HEK293T (cell line): ENCODE data around the gene TMEM60.

ENCODE experiments used
- CTCF ChIA-PET: fragments of 350-600 bp; formaldehyde crosslinking; extraction: SDS; loops from one replicate; lab custom pipeline; 2021; ENCODE audit warnings: antibody characterized with exemption, inconsistent platforms; lab: Yijun Ruan, JAX
- POLR2A ChIA-PET: fragments of 350-600 bp; formaldehyde crosslinking; extraction: SDS; loops from one replicate; lab custom pipeline; 2020; ENCODE audit warnings: antibody characterized with exemption, inconsistent platforms; lab: Yijun Ruan, JAX
- DNase-seq: peaks from one replicate; pipeline ENCODE4 v3.0.0; 2012; ENCODE audit warnings: mixed read lengths; ENCODE audit errors: extremely low spot score
- ARNT ChIP-seq: fragments of 450-650 bp; IDR thresholded peaks from 2 replicates; pipeline ENCODE4 v1.6.1; 2017; ENCODE audit warnings: mild to moderate bottlenecking
- BHLHE40 ChIP-seq: fragments of 450-650 bp; IDR thresholded peaks from 2 replicates; pipeline ENCODE4 v1.6.1; 2016; ENCODE audit warnings: mild to moderate bottlenecking, moderate library complexity, borderline replicate concordance
- CTBP1 ChIP-seq: fragments of 450-650 bp; IDR thresholded peaks from 2 replicates; pipeline ENCODE4 v1.6.1; 2016; ENCODE audit warnings: borderline replicate concordance
- ELF4 ChIP-seq: fragments of 450-650 bp; IDR thresholded peaks from 2 replicates; pipeline ENCODE4 v1.6.1; 2017; ENCODE audit warnings: antibody characterized with exemption
- FOXA1 ChIP-seq: fragments of 450-650 bp; IDR thresholded peaks from 2 replicates; pipeline ENCODE4 v1.6.1; 2016; ENCODE audit warnings: mild to moderate bottlenecking
- FOXK2 ChIP-seq: fragments of 450-650 bp; IDR thresholded peaks from 2 replicates; pipeline ENCODE4 v1.6.1; 2016; ENCODE audit warnings: mild to moderate bottlenecking
- FOXM1 ChIP-seq: fragments of 450-650 bp; IDR thresholded peaks from 2 replicates; pipeline ENCODE4 v1.6.1; 2017; ENCODE audit warnings: mild to moderate bottlenecking, borderline replicate concordance
- HDGF ChIP-seq: fragments of 450-650 bp; IDR thresholded peaks from 2 replicates; pipeline ENCODE4 v1.6.1; 2017; ENCODE audit warnings: antibody characterized with exemption, borderline replicate concordance
- L3MBTL2 ChIP-seq: fragments of 450-650 bp; conservative IDR thresholded peaks from 2 replicates; pipeline ENCODE4 v1.6.1; 2016; ENCODE audit warnings: mild to moderate bottlenecking
- LEF1 ChIP-seq: fragments of 450-650 bp; IDR thresholded peaks from 2 replicates; pipeline ENCODE4 v1.6.1; 2017; ENCODE audit warnings: mild to moderate bottlenecking, borderline replicate concordance
- NFRKB ChIP-seq: fragments of 450-650 bp; IDR thresholded peaks from 2 replicates; pipeline ENCODE4 v1.6.1; 2016; ENCODE audit warnings: mild to moderate bottlenecking, moderate library complexity
- PKNOX1 ChIP-seq: fragments of 450-650 bp; IDR thresholded peaks from 2 replicates; pipeline ENCODE4 v1.6.1; 2016
- SP1 ChIP-seq: fragments of 450-650 bp; IDR thresholded peaks from 2 replicates; pipeline ENCODE4 v1.6.1; 2017
- SUZ12 ChIP-seq: fragments of 450-650 bp; IDR thresholded peaks from 2 replicates; pipeline ENCODE4 v1.6.1; 2016; ENCODE audit warnings: mild to moderate bottlenecking
- TARDBP ChIP-seq: fragments of 450-650 bp; IDR thresholded peaks from 2 replicates; pipeline ENCODE4 v1.6.1; 2016
- ZNF384 ChIP-seq: fragments of 450-650 bp; IDR thresholded peaks from 2 replicates; pipeline ENCODE4 v1.6.1; 2016

TMEM60 gene

DNA sequence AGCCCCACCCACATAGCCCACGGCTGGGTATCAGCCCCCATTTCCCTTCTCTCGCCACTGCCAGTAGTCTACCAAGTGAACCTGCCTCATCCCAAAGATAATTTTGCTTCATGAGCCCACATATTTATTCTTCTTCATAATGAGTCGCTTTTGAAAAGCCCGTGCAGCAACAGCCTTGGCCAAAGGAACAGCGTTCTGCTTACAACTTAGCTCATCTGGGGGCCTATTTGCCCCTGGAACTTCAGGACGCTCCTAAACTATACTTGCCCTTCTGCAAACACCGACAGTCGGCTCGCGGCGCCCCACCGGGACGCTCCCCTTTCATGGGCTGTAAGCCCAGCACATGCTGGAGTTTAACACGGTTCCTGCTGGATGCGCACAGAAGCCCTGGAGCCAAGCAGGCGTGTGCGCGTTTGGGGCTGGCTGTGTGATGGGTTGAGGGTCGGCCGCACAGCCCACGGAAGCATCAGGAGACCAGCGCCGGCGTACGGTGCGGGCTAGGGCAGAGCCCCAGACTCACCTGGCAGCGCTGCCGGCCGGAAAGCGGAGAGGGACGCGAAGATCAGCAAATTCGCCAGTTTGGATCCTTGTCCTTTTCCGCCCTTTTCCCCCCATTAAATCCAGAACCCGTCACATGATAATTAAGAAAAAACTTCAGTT is 370 bp downstream of the TMEM60 start:
- ChIA-PET CTCF (interaction anchor here (0.6 kb wide), 1 partner anchor 31 kb away, joined by 3 read pairs; no protein-coding TSS in a partner anchor), POLR2A (interaction anchor here (0.8 to 1.7 kb wide), 7 partner anchors 9 to 134 kb away, joined by 3 to 8 read pairs (median 5); partner anchors contain the start of gene RSBN1L)
- DNase-seq: peak; percentile 50
- TF ChIP-seq L3MBTL2: peak; percentile 69
- TF ChIP-seq CTBP1: no peak
- TF ChIP-seq ARNT: no peak

- TF ChIP-seq ARNT: no peak
- TF ChIP-seq SUZ12: no peak
- TF ChIP-seq NFRKB: no peak
- TF ChIP-seq ZNF384: no peak
- TF ChIP-seq FOXK2: no peak
- TF ChIP-seq FOXM1: no peak
- no peak for TF ChIP-seq CTBP1
- TF ChIP-seq PKNOX1: no peak
- TF ChIP-seq SP1: no peak
- TF ChIP-seq LEF1: no peak
- no peak for TF ChIP-seq TARDBP
- TF ChIP-seq HDGF: no peak
- TF ChIP-seq BHLHE40: no peak
- TF ChIP-seq ELF4: no peak
- TF ChIP-seq L3MBTL2: no peak
- no peak for TF ChIP-seq FOXA1
- ChIA-PET CTCF (interaction anchor here (0.6 kb wide), 1 partner anchor 30 kb away, joined by 3 read pairs; no protein-coding TSS in a partner anchor), POLR2A (interaction anchor here (1.2 kb wide), 1 partner anchor 133 kb away, joined by 3 read pairs; no protein-coding TSS in a partner anchor)
- no peak for DNase-seq
Measured at GRCh38 chr7:77796960-77797359, 1.3 kb downstream of the TMEM60 start.

- DNase-seq: no peak
- POLR2A ChIA-PET: no interaction called here
- TF ChIP-seq NFRKB (no peak), ARNT (no peak), BHLHE40 (no peak), FOXK2 (no peak), ELF4 (no peak), PKNOX1 (no peak)
- CTCF ChIA-PET: no interaction called here
Measured at GRCh38 chr7:77796109-77796508, 2.1 kb downstream of the TMEM60 start.

DNA sequence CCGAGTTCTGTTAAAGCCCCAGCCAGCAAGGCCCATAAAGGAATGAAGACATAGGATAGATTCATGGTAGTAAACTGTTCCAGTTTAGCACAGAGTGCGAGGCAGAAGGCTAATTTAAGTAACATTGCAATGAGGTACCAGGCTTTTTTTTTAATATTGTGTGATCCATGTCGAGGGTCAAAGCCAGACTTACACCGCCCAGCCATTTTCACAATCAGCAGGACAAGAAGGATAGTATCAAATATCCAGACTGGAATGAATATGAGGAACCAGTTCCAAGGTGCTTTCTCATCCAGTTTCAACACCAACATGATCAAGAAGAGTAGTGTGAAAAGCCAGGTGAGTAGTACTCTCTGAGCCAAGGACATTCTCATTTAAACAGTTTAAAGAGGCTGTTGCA is 4.2 kb downstream of the TMEM60 start:
- TF ChIP-seq FOXK2 (no peak), HDGF (no peak), ZNF384 (no peak), ARNT (no peak), FOXA1 (no peak), L3MBTL2 (no peak), BHLHE40 (no peak), LEF1 (no peak), SP1 (no peak), TARDBP (no peak), NFRKB (no peak), PKNOX1 (no peak), SUZ12 (no peak), CTBP1 (no peak), ELF4 (no peak)
- ChIA-PET POLR2A (no interaction called here), CTCF (no interaction called here)
- no peak for DNase-seq

DNA sequence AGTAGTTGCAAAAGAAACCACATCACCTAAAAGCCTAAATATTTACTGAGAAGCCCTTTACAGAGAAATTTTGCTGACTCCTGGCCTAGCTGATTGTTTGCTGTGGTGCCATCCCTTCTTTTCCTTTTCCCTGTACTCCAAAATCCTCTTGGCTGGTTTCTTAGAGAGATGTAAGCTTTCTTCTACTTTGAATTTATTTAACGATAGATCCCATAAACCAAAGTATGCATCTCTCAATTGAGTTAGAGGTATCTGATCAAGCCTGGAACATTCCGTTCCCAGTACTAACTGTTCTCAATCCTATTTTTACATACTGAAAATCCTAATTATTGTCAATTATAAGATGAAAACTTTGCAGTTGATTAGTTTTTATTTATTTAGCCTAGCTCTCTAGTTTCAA is 6.3 kb downstream of the TMEM60 start:
- CTCF ChIA-PET: no interaction called here
- POLR2A ChIA-PET: no interaction called here

DNA sequence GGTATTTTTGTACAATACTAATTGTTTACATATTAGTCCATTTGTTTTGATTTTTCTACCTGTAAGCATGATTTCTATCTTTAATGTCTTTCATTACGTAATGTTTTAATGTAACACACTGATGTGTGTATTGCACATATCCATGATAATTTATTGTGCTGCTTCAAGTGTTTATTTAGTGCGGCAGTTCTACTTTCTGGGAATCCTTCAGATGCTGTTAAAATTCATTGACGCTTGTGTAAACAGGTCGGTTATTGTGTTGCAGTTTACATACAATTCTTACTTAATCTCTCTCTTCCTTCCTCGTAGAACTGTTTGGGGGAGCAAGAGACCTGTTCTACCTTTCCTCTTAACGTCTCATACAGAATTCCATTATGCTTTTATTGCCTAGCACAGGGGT is 6.9 kb downstream of the TMEM60 start:
- ChIA-PET POLR2A (no interaction called here), CTCF (no interaction called here)
- TF ChIP-seq BHLHE40: no peak
- no peak for TF ChIP-seq NFRKB
- TF ChIP-seq SP1: no peak
- TF ChIP-seq ELF4: no peak
- TF ChIP-seq PKNOX1: peak; percentile 70
- TF ChIP-seq HDGF: no peak
- peak; percentile 31; the same call in 1 of the 2 replicates for TF ChIP-seq FOXA1
- no peak for TF ChIP-seq SUZ12
- TF ChIP-seq FOXK2: no peak
- TF ChIP-seq CTBP1: no peak; the same call in 1 of the 2 replicates
- TF ChIP-seq TARDBP: no peak
- no peak for DNase-seq

More for the DNA sequence above, 6.3 kb downstream of the TMEM60 start:
- TF ChIP-seq LEF1 (no peak), BHLHE40 (no peak), SP1 (no peak), FOXA1 (no peak), CTBP1 (no peak), ARNT (no peak), ZNF384 (no peak), NFRKB (no peak), ELF4 (no peak), HDGF (no peak), TARDBP (no peak)
- no peak for DNase-seq
